IMR-90 (cell line): ENCODE data around the gene CTBP2. TPM values are rescaled to one million over a fixed set of nuclear protein-coding genes. Genes with fewer than 3 reads are reported as not detected.
A peak's percentile ranks its signal among the peaks of the same experiment; 100 is the strongest.

Experiments
- ATAC-seq: fragments of 200-7000 bp; cut with Tn5 transposase; 2 replicates; pipeline ENCODE4 v1.9.1; 2020; ENCODE audit warnings: low read depth, mild to moderate bottlenecking, moderate library complexity
- BruUV-seq: library from RNA; stranded (reverse); fragments of 400-500 nt; replicated peaks from 2 replicates; lab custom pipeline; 2021; lab: Mats Ljungman, UMichigan
- CTCF ChIA-PET: fragments of 300-600 bp; formaldehyde crosslinking; extraction: SDS; loops from one replicate; lab custom pipeline; 2021; ENCODE audit warnings: antibody characterized with exemption; lab: Yijun Ruan, JAX
- POLR2A ChIA-PET: fragments of 300-600 bp; sonication (Branson Sonifier 250); formaldehyde crosslinking; loops from one replicate; lab custom pipeline; 2022; ENCODE audit warnings: antibody characterized with exemption; ENCODE audit not compliant: unreplicated experiment; lab: Charles Lee
- DNase-seq: peaks from one replicate; pipeline ENCODE4 v3.0.0; 2013
- H2AFZ ChIP-seq: replicated peaks from 2 replicates; pipeline ENCODE3; 2013; ENCODE audit warnings: low read length, mild to moderate bottlenecking; ENCODE audit not compliant: poor library complexity
- H2AK5ac ChIP-seq: 2 replicates; pipeline ENCODE4 v1.6.1; 2013; ENCODE audit warnings: low read depth, low read length, inconsistent platforms
- H2AK9ac ChIP-seq: replicated peaks from 2 replicates; pipeline ENCODE3; 2013; ENCODE audit warnings: mild to moderate bottlenecking, low read depth, low read length, moderate library complexity; ENCODE audit not compliant: poor library complexity
- H2BK120ac ChIP-seq: 2 replicates; pipeline ENCODE4 v1.6.1; 2013; ENCODE audit warnings: low read depth, low read length, inconsistent platforms
- H2BK15ac ChIP-seq: 3 replicates; pipeline ENCODE4 v1.6.1; 2013; ENCODE audit warnings: low read depth, low read length, inconsistent platforms
- H2BK20ac ChIP-seq: 2 replicates; pipeline ENCODE4 v1.6.1; 2013; ENCODE audit warnings: low read depth, mild to moderate bottlenecking, inconsistent platforms, low read length, moderate library complexity
- H2BK5ac ChIP-seq: 2 replicates; pipeline ENCODE4 v1.6.1; 2013; ENCODE audit warnings: mild to moderate bottlenecking, low read depth, low read length, inconsistent platforms; ENCODE audit not compliant: poor library complexity, severe bottlenecking
- H3K14ac ChIP-seq: replicated peaks from 2 replicates; pipeline ENCODE4 v1.6.1; 2013; ENCODE audit warnings: low read depth, low read length, inconsistent platforms
- H3K18ac ChIP-seq: 2 replicates; pipeline ENCODE4 v1.6.1; 2013; ENCODE audit warnings: low read depth, low read length, control low read depth
- H3K23ac ChIP-seq: 2 replicates; pipeline ENCODE4 v1.6.1; 2013; ENCODE audit warnings: low read depth, low read length, inconsistent platforms
- H3K27ac ChIP-seq: 2 replicates; pipeline ENCODE4 v1.5.1; 2013; ENCODE audit warnings: mild to moderate bottlenecking, control low read depth, low read length; ENCODE audit not compliant: insufficient read depth
- H3K27me3 ChIP-seq: 2 replicates; pipeline ENCODE4 v1.6.1; 2013; ENCODE audit warnings: low read length; ENCODE audit not compliant: control insufficient read depth, insufficient read depth
- H3K36me3 ChIP-seq: 2 replicates; pipeline ENCODE4 v1.6.1; 2013; ENCODE audit warnings: low read length, mixed read lengths; ENCODE audit not compliant: control insufficient read depth, insufficient read depth
- H3K4ac ChIP-seq: 2 replicates; pipeline ENCODE4 v1.6.1; 2013; ENCODE audit warnings: low read depth, low read length, inconsistent platforms
- H3K4me1 ChIP-seq: 2 replicates; pipeline ENCODE4 v1.6.1; 2013; ENCODE audit warnings: low read length, mixed read lengths; ENCODE audit not compliant: control insufficient read depth, insufficient read depth
- H3K4me2 ChIP-seq: 2 replicates; pipeline ENCODE4 v1.6.1; 2013; ENCODE audit warnings: low read depth, mild to moderate bottlenecking, control low read depth, low read length, moderate library complexity
- H3K4me3 ChIP-seq: 2 replicates; pipeline ENCODE4 v1.5.1; 2013; ENCODE audit warnings: low read depth, mild to moderate bottlenecking, control low read depth, low read length, moderate library complexity; ENCODE audit not compliant: insufficient read depth
- H3K56ac ChIP-seq: 2 replicates; pipeline ENCODE4 v1.6.1; 2013; ENCODE audit warnings: low read length, inconsistent platforms; ENCODE audit not compliant: insufficient read depth; ENCODE audit errors: extremely low read depth
- H3K79me1 ChIP-seq, 2 experiments: 2 replicates each; pipeline ENCODE4 v1.6.1; 2013; ENCODE audit warnings: low read length in 2 of 2, inconsistent platforms in 1 of 2, low read depth in 1 of 2
- H3K9ac ChIP-seq: 2 replicates; pipeline ENCODE4 v1.6.1; 2013; ENCODE audit warnings: low read depth, low read length, control low read depth
- H3K9me1 ChIP-seq: 2 replicates; pipeline ENCODE4 v1.6.1; 2013; ENCODE audit warnings: low read length, inconsistent platforms; ENCODE audit not compliant: insufficient read depth
- H3K9me3 ChIP-seq: 2 replicates; pipeline ENCODE4 v1.6.1; 2013; ENCODE audit warnings: low read length; ENCODE audit not compliant: control insufficient read depth, insufficient read depth
- H4K20me1 ChIP-seq: 2 replicates; pipeline ENCODE4 v1.6.1; 2013; ENCODE audit warnings: low read length, inconsistent platforms; ENCODE audit not compliant: insufficient read depth
- H4K5ac ChIP-seq: 2 replicates; pipeline ENCODE4 v1.6.1; 2013; ENCODE audit warnings: mild to moderate bottlenecking, low read depth, low read length, control low read depth
- H4K8ac ChIP-seq, 2 experiments: 2 replicates each; pipeline ENCODE4 v1.6.1; 2013; ENCODE audit warnings: low read depth in 2 of 2, low read length in 2 of 2, control low read depth in 1 of 2, inconsistent platforms in 1 of 2
- H4K91ac ChIP-seq: 2 replicates; pipeline ENCODE4 v1.6.1; 2013; ENCODE audit warnings: low read depth, low read length, inconsistent platforms; ENCODE audit not compliant: insufficient read depth
- BHLHE40 ChIP-seq: fragments of 150-350 bp; IDR thresholded peaks from 2 replicates; pipeline ENCODE4 v1.6.1; 2016; ENCODE audit warnings: mild to moderate bottlenecking, low read depth, low read length
- CEBPB ChIP-seq: IDR thresholded peaks from 2 replicates; pipeline ENCODE4 v1.6.1; 2012; ENCODE audit warnings: low read depth, low read length, improper control_type of control experiment
- CHD1 ChIP-seq: IDR thresholded peaks from 2 replicates; pipeline ENCODE4 v1.6.1; 2012; ENCODE audit warnings: low read depth, low read length, improper control_type of control experiment
- ELK1 ChIP-seq: fragments of 150-350 bp; IDR thresholded peaks from 2 replicates; pipeline ENCODE4 v1.6.1; 2016; ENCODE audit warnings: low read depth, mild to moderate bottlenecking, low read length, moderate library complexity, borderline replicate concordance
- MAFK ChIP-seq: IDR thresholded peaks from 2 replicates; pipeline ENCODE4 v1.6.1; 2012; ENCODE audit warnings: low read depth, low read length, improper control_type of control experiment
- NFE2L2 ChIP-seq: fragments of 150-350 bp; IDR thresholded peaks from 2 replicates; pipeline ENCODE4 v1.6.1; 2016; ENCODE audit warnings: low read depth, mild to moderate bottlenecking, low read length
- RAD21 ChIP-seq: IDR thresholded peaks from 2 replicates; pipeline ENCODE4 v1.6.1; 2012; ENCODE audit warnings: low read length, improper control_type of control experiment
- RCOR1 ChIP-seq: IDR thresholded peaks from 2 replicates; pipeline ENCODE4 v1.6.1; 2012; ENCODE audit warnings: mild to moderate bottlenecking, low read length, improper control_type of control experiment; ENCODE audit not compliant: insufficient replicate concordance
- RFX5 ChIP-seq: IDR thresholded peaks from 2 replicates; pipeline ENCODE4 v1.8.0; 2012; ENCODE audit warnings: low read depth, mild to moderate bottlenecking, low read length, moderate library complexity
- USF2 ChIP-seq: fragments of 150-350 bp; IDR thresholded peaks from 2 replicates; pipeline ENCODE4 v1.6.1; 2017; ENCODE audit warnings: mild to moderate bottlenecking, antibody characterized with exemption, low read length, low read depth
- WGBS, 2 experiments: methylation state at CpG; one replicate each; pipeline versions ENCODE4 v1.1.5 to v1.1.7; 2013; ENCODE audit warnings: missing lambda C conversion rate in 2 of 2; ENCODE audit not compliant: insufficient read length in 1 of 2; ENCODE audit errors: extremely low coverage in 2 of 2; 5-methylcytosine and 5-hydroxymethylcytosine counted together
- dilution Hi-C: fragments of 300-500 bp; cut with HindIII; formaldehyde crosslinking; loops from one replicate; pipeline ENCODE4 v1.14.3; 2018; ENCODE audit warnings: low sequenced_read_pairs; ENCODE audit not compliant: unreplicated experiment
- in situ Hi-C: fragments of 300-500 bp; cut with MboI; formaldehyde crosslinking; loops from 3 replicates; pipeline ENCODE4 v1.14.3; 2019; ENCODE audit warnings: low sequenced_read_pairs, inconsistent platforms, mixed read lengths
- intact Hi-C: fragments of 100-400 bp; cut with micrococcal nuclease; formaldehyde crosslinking; loops from 2 replicates; pipeline ENCODE4 v1.10.0; 2022
- polyA plus RNA-seq, 3 experiments: library from polyadenylated mRNA; depleted of rRNA; stranded (reverse); fragments of >200 nt; gene quantifications; 2 replicates each; pipeline ENCODE4 v1.2.3, GENCODE V29; 2012; ENCODE audit warnings: low replicate concordance in 1 of 3
- total RNA-seq: library from RNA; depleted of rRNA; stranded (reverse); fragments of >200 nt; gene quantifications from 2 replicates; pipeline ENCODE4 v1.2.3, GENCODE V29; 2012

The CTBP2 gene
- total and polyA plus RNA-seq, 2 of the 4 experiments (the other 2 are of a cell fraction), result 81.0 to 86.6 TPM

GRCh38 chr10:125205431-125205830 lies 45.1 kb upstream of the CTBP2 start:
- ChIA-PET POLR2A (no interaction called here), CTCF (no interaction called here)
- Histone ChIP-seq H2BK15ac (no peak overlapping the region), H4K20me1 (no peaks in the 10 kb centered on the region), H3K56ac (no peak overlapping the region), H4K5ac (no peak overlapping the region), H3K36me3 (no peaks in the 10 kb centered on the region), H2AK9ac (no peak overlapping the region), H3K4ac (peak overlapping the region; percentile 64; the same call in 1 of the 2 replicates), H2BK20ac (peak overlapping the region; percentile 81), H2BK5ac (no peak overlapping the region), H3K9me3 (no peaks in the 10 kb centered on the region), H3K9ac (no peak overlapping the region), H3K23ac (no peak overlapping the region), H3K14ac (peak overlapping the region; percentile 44; the same call in 1 of the 2 replicates), H3K4me2 (no peak overlapping the region), H3K79me1 (no peaks in the 10 kb centered on the region), H3K4me3 (no peak overlapping the region), H2AFZ (no peak overlapping the region), H3K9me1 (no peaks in the 10 kb centered on the region), H3K4me1 (peaks cover 13% of the 10 kb centered on the region), H3K18ac (no peak overlapping the region), H2AK5ac (no peak overlapping the region; the same call in 1 of the 2 replicates), H4K8ac (no peak overlapping the region), H3K27me3 (peaks cover 11% of the 10 kb centered on the region), H4K91ac (peak overlapping the region; percentile 59; the same call in 1 of the 2 replicates), H2BK120ac (peak overlapping the region; percentile 80; the same call in 1 of the 2 replicates), H3K27ac (no peak overlapping the region)
- BruUV-seq, result no TSS peak
- in situ Hi-C loops, result no loop called here
- intact Hi-C loops, result no loop called here
- dilution Hi-C loops, result no loop called here
- ATAC-seq (no peak), DNase-seq (no peak)
- TF ChIP-seq MAFK, result no peak
- TF ChIP-seq CHD1, result no peak
- no peak for TF ChIP-seq CEBPB
- TF ChIP-seq RFX5, result no peak
- no peak for TF ChIP-seq USF2
- no peak for TF ChIP-seq BHLHE40
- TF ChIP-seq RCOR1, result no peak
- TF ChIP-seq RAD21, result no peak
- TF ChIP-seq ELK1, result no peak
- no peak for TF ChIP-seq NFE2L2
- WGBS, 2 experiments, result no CpG with 5 or more reads among the region's 2 CpGs
